Measurements from ENCODE around the gene PPFIBP1. TPM values are rescaled to one million over a fixed set of nuclear protein-coding genes. Genes with fewer than 3 reads are reported as not detected.
"Not testable (repeated sequence)": the region's sequence is repeated elsewhere in the genome, so short reads cannot be mapped to it uniquely, and the experiment has no call there.

PPFIBP1 gene
- total RNA-seq, 1 donor from 2014 or later = 57.3 TPM

GRCh38 chr12:27723212-27723611, 199.2 kb downstream of the PPFIBP1 start:
- no peak for ATAC-seq

- ATAC-seq = no peak
These were observed 206.1 kb downstream of the PPFIBP1 start for GRCh38 chr12:27730097-27730588.

- ATAC-seq = peak; percentile 52
These were observed 208.3 kb downstream of the PPFIBP1 start for GRCh38 chr12:27732281-27732680.

GRCh38 chr12:27733052-27733656, 209.1 kb downstream of the PPFIBP1 start:
- peak; percentile 77 for ATAC-seq

GRCh38 chr12:27733791-27734190, 209.8 kb downstream of the PPFIBP1 start:
- ATAC-seq = no peak

GRCh38 chr12:27734321-27734720, 210.3 kb downstream of the PPFIBP1 start:
- ATAC-seq = not testable (repeated sequence)

- no peak for ATAC-seq
These were observed 219.6 kb downstream of the PPFIBP1 start for GRCh38 chr12:27743601-27744000.

Other genes starting within 250 kb of the PPFIBP1 start
- 58.3 TPM for gene BMAL2, start 191.4 kb upstream of the PPFIBP1 start, total RNA-seq
- gene SMCO2, start 77.5 kb upstream of the PPFIBP1 start, total RNA-seq = 0.76 TPM
- 0.40 TPM for gene REP15, start 172.2 kb downstream of the PPFIBP1 start, total RNA-seq
- 37.7 TPM for gene MRPS35, start 186.6 kb downstream of the PPFIBP1 start, total RNA-seq